HAP-1 (cell line): ENCODE measurements around the gene SNX1.
"Not testable (repeated sequence)": the region's sequence is repeated elsewhere in the genome, so short reads cannot be mapped to it uniquely, and the experiment has no call there.

Source experiments
- DNase-seq, 2 experiments: peaks; one replicate each; pipeline ENCODE4 v3.0.0-alpha.2; 2016 to 2020; ENCODE audit warnings: low spot score in 2 of 2
- H3K27me3 ChIP-seq: fragments of 250-450 bp; sonication (Bioruptor Pico); 2 replicates; pipeline ENCODE4 v1.5.1; 2020; ENCODE audit warnings: low read depth, mild to moderate bottlenecking, moderate library complexity
- H3K36me3 ChIP-seq: fragments of 250-450 bp; sonication (Bioruptor Pico); replicated peaks from 2 replicates; pipeline ENCODE4 v1.5.1; 2020; ENCODE audit warnings: mild to moderate bottlenecking
- H3K4me1 ChIP-seq: fragments of 250-450 bp; sonication (Bioruptor Pico); 2 replicates; pipeline ENCODE4 v1.5.1; 2020; ENCODE audit warnings: mild to moderate bottlenecking
- H3K4me3 ChIP-seq: fragments of 250-450 bp; sonication (Bioruptor Pico); 2 replicates; pipeline ENCODE4 v1.5.1; 2020; ENCODE audit warnings: mild to moderate bottlenecking, moderate library complexity
- H3K9me3 ChIP-seq: fragments of 250-450 bp; sonication (Bioruptor Pico); 2 replicates; pipeline ENCODE4 v1.5.1; 2020; ENCODE audit warnings: mild to moderate bottlenecking, moderate library complexity
- in situ Hi-C: fragments of 300-500 bp; cut with MboI; formaldehyde crosslinking; loops from 3 replicates; pipeline ENCODE4 v1.14.3; 2020; ENCODE audit warnings: low sequenced_read_pairs, inconsistent platforms, mixed read lengths

SNX1 gene

DNA sequence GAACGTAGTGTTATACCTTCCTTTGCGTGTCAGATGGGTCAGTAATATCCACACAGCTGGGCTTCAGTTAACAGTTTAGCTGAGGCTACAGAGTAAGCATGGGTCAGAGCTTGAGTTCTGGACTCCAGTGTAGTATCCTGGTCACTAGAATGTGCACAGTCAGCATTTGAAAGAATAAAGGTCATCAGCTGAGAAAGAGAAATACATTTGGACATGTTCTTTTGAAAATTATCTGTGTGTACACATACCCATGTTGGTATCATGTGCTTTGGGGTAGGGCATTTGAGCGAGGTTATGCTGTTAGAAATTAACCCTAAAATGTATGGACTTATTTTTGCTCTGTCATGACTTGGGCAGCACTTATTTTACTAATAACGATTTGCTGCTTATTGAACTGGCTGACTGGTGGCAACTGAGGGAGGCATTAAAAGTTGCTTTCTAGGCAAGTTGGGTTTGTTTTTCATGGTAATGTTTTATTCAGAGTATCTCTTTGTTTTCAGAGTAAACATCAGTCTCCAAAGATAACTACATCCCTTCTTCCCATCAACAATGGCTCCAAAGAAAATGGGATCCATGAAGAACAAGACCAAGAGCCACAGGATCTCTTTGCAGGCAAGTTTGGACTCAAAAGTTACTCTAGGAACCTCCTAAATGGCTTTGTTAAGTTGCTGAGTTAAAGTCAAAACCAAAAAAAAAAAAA lies 16.4 kb downstream of the SNX1 start:
- H3K36me3 ChIP-seq = peaks cover 25% of the 10 kb centered on the region
- in situ Hi-C loops = no loop called here

DNA sequence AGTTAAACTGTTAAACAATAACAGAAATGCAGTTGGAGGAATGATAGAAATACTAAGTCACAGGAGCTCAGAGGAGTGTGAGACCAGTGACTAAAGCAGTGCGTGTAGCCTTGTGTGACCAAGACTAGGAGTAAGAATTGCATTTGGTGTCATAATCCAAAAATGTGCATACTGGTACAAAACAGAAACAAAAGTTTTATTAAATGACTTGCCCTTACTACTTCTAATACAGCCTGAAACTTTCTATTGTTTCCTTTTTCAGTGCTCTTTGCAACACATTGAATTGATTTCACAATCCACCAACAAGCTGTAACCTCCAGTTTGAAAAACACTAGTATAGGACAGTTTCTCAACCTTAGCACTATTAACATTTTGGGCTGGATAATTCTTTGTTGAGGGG lies 17.1 kb downstream of the SNX1 start:
- in situ Hi-C loops = no loop called here
- Histone ChIP-seq H3K4me1 (peaks cover 14% of the 10 kb centered on the region), H3K27me3 (no peaks in the 10 kb centered on the region), H3K36me3 (peaks cover 29% of the 10 kb centered on the region), H3K4me3 (no peak overlapping the region), H3K9me3 (no peaks in the 10 kb centered on the region)
- no peak for DNase-seq

More for the DNA sequence above, 16.4 kb downstream of the SNX1 start:
- no peaks in the 10 kb centered on the region for H3K27me3 ChIP-seq
- peaks cover 14% of the 10 kb centered on the region for H3K4me1 ChIP-seq
- no peak for DNase-seq
- H3K4me3 ChIP-seq = no peak overlapping the region
- no peaks in the 10 kb centered on the region for H3K9me3 ChIP-seq

- Histone ChIP-seq H3K9me3 (no peaks in the 10 kb centered on the region), H3K27me3 (no peaks in the 10 kb centered on the region), H3K4me3 (no peak overlapping the region), H3K4me1 (no peaks in the 10 kb centered on the region), H3K36me3 (peaks cover 60% of the 10 kb centered on the region)
- in situ Hi-C loops = no loop called here
- DNase-seq = no peak
Observed at GRCh38 chr15:64117759-64118487, 22.1 kb downstream of the SNX1 start.

- H3K4me3 ChIP-seq, H3K9me3 ChIP-seq, DNase-seq, H3K27me3 ChIP-seq, H3K4me1 ChIP-seq, in situ Hi-C loops: not testable (repeated sequence)
- H3K36me3 ChIP-seq = peaks cover 64% of the 10 kb centered on the region
Observed at GRCh38 chr15:64120322-64120721, 24.5 kb downstream of the SNX1 start.

GRCh38 chr15:64121614-64122013 lies 25.8 kb downstream of the SNX1 start:
- Histone ChIP-seq H3K27me3 (no peaks in the 10 kb centered on the region), H3K4me1 (no peaks in the 10 kb centered on the region), H3K9me3 (no peaks in the 10 kb centered on the region), H3K36me3 (peaks cover 68% of the 10 kb centered on the region), H3K4me3 (no peak overlapping the region)
- in situ Hi-C loops = no loop called here
- DNase-seq = no peak

DNA sequence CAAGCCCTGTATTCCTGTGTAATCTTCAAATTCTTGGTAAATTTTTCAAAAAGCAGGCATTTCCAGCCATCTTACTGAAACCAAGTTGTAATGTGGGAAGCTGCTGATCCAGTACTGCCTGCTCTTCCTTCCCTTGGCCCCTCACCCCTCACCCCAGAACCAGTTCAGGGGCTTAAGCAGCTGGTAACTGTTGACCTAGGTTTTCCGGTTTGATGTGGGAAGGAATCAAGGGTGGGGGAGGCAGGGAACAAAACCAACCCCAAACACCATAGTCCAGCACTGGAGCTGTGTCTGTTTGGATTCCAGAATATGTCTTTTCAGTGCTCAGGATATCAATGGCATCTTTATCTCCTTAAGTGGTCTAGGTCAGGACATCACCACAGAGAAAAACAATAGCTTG lies 26.7 kb downstream of the SNX1 start:
- H3K9me3 ChIP-seq = no peaks in the 10 kb centered on the region

GRCh38 chr15:64122936-64123351 lies 27.2 kb downstream of the SNX1 start:
- in situ Hi-C loops = no loop called here
- H3K36me3 ChIP-seq = peaks cover 76% of the 10 kb centered on the region

More for the DNA sequence above, 26.7 kb downstream of the SNX1 start:
- Histone ChIP-seq H3K4me3 (no peak overlapping the region), H3K36me3 (peaks cover 76% of the 10 kb centered on the region), H3K27me3 (no peaks in the 10 kb centered on the region), H3K4me1 (no peaks in the 10 kb centered on the region)
- in situ Hi-C loops = no loop called here
- DNase-seq = no peak

DNA sequence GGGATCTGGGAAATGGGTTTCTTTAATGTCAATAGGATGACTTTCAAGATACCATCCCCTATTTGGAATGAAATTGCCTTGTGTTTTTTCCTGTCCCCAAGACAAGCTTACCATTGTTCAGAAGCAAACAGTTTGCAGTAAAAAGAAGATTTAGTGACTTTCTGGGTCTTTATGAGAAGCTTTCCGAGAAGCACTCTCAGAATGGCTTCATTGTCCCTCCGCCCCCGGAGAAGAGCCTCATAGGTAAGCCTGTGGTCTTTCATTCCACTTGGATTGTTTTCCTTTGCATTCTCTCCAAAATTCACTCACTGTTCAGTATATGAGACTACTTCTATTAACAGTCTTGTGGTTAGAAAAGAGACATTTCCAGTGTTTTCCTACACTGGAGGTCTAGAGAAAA lies 30.2 kb downstream of the SNX1 start:
- DNase-seq = no peak
- Histone ChIP-seq H3K27me3 (no peaks in the 10 kb centered on the region), H3K9me3 (no peaks in the 10 kb centered on the region), H3K4me1 (no peaks in the 10 kb centered on the region), H3K36me3 (peaks cover 84% of the 10 kb centered on the region), H3K4me3 (no peak overlapping the region)
- in situ Hi-C loops = no loop called here

More at GRCh38 chr15:64122936-64123351, 27.2 kb downstream of the SNX1 start:
- Histone ChIP-seq H3K9me3 (no peaks in the 10 kb centered on the region), H3K27me3 (no peaks in the 10 kb centered on the region), H3K4me3 (no peak overlapping the region), H3K4me1 (no peaks in the 10 kb centered on the region)
- DNase-seq = no peak

- peaks cover 87% of the 10 kb centered on the region for H3K36me3 ChIP-seq
- H3K4me1 ChIP-seq = no peaks in the 10 kb centered on the region
- H3K27me3 ChIP-seq = no peaks in the 10 kb centered on the region
- in situ Hi-C loops = no loop called here
- H3K4me3 ChIP-seq = no peak overlapping the region
- no peaks in the 10 kb centered on the region for H3K9me3 ChIP-seq
- DNase-seq = no peak
Observed at GRCh38 chr15:64127521-64128270, 31.9 kb downstream of the SNX1 start.

DNA sequence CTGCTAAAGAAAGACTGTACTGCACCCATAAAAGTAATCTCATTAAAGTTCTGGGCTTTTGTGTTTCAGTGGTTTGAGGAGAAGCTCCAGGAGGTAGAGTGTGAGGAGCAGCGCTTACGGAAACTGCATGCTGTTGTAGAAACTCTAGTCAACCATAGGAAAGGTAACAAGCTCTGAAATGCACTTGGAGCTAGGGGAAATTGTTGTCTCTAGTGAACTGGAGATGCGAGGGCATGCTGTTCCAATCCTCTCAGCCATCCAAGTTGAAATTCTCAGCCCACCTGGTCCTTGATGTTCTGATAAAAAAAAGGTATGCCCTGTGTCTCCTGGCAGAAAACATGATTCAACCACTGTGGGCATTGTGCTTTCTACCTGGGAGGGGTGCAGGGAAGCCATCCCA lies 34.4 kb downstream of the SNX1 start:
- Histone ChIP-seq H3K4me1 (no peaks in the 10 kb centered on the region), H3K27me3 (no peaks in the 10 kb centered on the region), H3K36me3 (peaks cover 93% of the 10 kb centered on the region), H3K4me3 (no peak overlapping the region), H3K9me3 (no peaks in the 10 kb centered on the region)
- in situ Hi-C loops = no loop called here
- DNase-seq = no peak

DNA sequence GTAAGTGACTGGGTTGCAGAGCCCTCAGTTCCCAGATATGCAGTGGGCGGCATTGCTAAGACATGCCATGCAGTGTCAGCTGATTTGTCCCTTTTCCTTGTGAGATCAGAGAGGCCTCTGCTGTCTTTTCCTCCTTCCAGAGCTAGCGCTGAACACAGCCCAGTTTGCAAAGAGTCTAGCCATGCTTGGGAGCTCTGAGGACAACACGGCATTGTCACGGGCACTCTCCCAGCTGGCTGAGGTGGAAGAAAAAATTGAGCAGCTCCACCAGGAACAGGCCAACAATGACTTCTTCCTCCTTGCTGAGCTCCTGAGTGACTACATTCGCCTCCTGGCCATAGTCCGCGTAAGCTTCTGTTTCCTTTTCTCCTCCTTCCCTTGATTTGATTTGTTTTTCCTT lies 35.8 kb downstream of the SNX1 start:
- Histone ChIP-seq H3K27me3 (no peaks in the 10 kb centered on the region), H3K4me1 (no peaks in the 10 kb centered on the region), H3K36me3 (peaks cover 96% of the 10 kb centered on the region), H3K4me3 (no peak overlapping the region), H3K9me3 (no peaks in the 10 kb centered on the region)
- DNase-seq = no peak
- in situ Hi-C loops = no loop called here

GRCh38 chr15:64132217-64132616 lies 36.4 kb downstream of the SNX1 start:
- Histone ChIP-seq H3K4me1 (no peaks in the 10 kb centered on the region), H3K36me3 (peaks cover 96% of the 10 kb centered on the region), H3K27me3 (no peaks in the 10 kb centered on the region), H3K9me3 (no peaks in the 10 kb centered on the region), H3K4me3 (no peak overlapping the region)
- in situ Hi-C loops = no loop called here
- DNase-seq = no peak

GRCh38 chr15:64133623-64134344 lies 38.0 kb downstream of the SNX1 start:
- in situ Hi-C loops = no loop called here
- H3K27me3 ChIP-seq = no peaks in the 10 kb centered on the region
- no peak overlapping the region for H3K4me3 ChIP-seq
- peaks cover 93% of the 10 kb centered on the region for H3K36me3 ChIP-seq
- no peak for DNase-seq
- H3K9me3 ChIP-seq = no peaks in the 10 kb centered on the region
- no peaks in the 10 kb centered on the region for H3K4me1 ChIP-seq
